HG02798 (cell line): ENCODE results near the gene CALML5.

Experiments used
- ATAC-seq: cut with Tn5 transposase; IDR thresholded peaks from one replicate; pipeline ENCODE4 v1.9.1; 2021; ENCODE audit warnings: mild to moderate bottlenecking; ENCODE audit not compliant: unreplicated experiment, poor library complexity

Gene CALML5

DNA sequence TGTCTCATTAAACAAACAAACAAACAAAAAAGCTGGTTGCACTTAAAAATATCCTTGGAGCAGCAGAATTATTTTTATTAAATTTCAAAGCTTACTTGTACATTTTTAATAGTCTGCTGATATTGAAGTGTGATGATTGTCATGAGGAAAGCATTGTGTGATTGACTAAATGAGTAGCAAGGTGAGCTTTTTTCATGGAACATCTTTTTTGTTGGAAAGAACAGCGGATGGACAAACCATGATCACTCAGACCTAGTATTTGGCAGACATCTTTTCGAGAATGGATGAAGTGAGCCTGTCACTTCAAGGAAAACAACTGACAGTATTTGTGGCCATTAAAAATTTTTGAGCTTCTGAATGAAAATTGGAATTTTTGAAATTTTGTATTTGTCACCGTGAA is 19.7 kb upstream of the CALML5 start:
- no peak for ATAC-seq

GRCh38 chr10:5518143-5518542 is 18.8 kb upstream of the CALML5 start:
- no peak for ATAC-seq

- no peak for ATAC-seq
Observed at GRCh38 chr10:5517546-5517945, 18.2 kb upstream of the CALML5 start.

DNA sequence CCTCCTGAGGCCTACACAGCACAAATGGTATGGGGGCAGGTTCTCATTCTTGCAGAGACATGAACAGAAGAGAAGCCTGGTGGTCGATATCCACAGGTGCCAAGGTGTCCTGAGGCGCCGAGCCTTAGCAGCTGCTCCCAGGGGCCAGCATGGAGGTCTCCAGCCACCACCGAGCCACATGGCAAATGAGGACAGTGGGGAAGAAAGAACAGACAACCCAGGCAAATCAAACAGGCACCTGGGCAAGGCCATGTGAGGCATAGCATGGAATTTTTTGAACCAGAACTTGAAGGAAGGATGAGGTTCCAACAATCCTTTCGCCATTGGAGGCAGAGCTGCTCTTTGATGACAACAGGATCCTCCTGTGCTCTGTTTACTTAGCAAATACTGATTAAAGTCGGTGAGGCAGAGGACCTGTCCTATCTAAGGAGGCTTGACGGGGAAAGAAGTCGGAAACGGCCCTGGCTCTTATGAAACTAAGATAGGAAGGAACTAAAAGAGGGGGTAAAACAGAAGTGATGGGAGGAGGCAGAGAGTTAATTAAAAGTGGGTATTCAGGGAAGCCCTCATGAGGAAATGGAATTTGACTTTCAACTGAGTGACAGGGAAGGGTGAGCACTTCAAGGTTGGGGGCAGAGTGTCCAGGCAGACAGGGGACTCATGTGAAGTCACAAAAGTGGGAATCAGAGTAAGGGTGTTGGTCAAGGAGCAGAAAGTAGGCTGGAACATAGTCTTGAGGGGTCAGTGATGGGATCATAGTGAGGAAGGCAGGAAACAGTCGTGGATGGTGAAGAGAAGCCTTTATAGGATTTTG is 16.8 kb upstream of the CALML5 start:
- ATAC-seq, result no peak

- ATAC-seq, result no peak
Observed at GRCh38 chr10:5514226-5514850, 15.0 kb upstream of the CALML5 start.

GRCh38 chr10:5512881-5513612 is 13.7 kb upstream of the CALML5 start:
- ATAC-seq, result no peak

DNA sequence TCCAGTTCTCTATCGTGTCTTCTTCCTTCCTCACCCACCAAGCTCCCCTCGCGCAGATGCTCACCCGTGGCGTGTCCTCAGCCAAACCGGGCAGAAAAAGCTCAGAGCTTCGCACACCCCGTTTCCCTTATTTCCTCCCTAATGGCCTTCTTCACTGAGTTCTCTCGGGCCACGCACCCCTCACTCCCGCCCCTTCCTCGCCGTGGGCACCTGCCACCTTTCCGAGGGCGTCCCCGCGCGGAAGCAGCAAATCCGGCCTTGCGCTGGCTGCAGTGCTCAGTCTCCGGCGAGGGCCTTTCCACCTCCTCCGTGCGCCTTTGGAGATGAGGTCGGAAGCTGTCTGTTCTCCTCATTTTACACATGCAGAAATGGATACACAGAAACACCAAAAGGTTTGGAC is 13.0 kb upstream of the CALML5 start:
- ATAC-seq, result no peak

- ATAC-seq, result no peak
Observed at GRCh38 chr10:5511885-5512280, 12.5 kb upstream of the CALML5 start.

GRCh38 chr10:5511231-5511884 is 12.0 kb upstream of the CALML5 start:
- ATAC-seq, result no peak

DNA sequence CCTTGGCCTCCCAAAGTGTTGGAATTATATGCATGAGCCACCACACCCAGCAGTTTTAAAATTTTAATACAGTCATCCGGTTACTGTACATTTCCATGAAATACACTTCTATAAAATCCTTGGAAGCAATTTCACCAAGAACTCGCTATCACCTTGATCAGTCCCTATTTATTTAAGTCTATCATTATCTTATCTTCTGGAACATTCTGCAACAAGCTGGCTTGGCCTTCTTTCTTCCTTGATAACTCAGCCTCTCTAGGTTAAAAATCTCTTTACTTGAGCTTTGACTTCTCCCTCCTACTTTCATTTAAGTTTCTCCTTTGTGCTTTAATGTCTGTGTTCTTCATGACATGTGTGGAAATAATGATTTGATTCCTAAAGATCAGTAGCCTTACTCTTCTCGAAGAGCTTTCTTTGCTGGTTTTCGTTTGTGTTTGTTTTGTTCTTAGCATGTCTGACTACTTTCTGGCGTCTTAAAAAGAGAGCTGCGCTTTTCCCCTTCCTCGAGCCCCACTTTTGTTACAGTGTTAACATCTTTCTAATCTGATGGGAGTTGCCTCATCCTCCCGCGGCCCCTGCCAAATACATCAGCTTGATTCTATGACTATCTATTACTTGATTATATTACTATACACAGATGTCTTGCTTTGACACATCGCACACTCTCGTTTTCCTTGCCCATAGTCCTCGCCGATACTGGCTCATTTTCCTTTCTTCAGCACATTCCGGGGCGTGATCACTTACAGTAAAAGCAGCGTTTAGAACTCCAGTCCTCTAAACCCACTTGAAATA is 11.1 kb upstream of the CALML5 start:
- ATAC-seq, result no peak

DNA sequence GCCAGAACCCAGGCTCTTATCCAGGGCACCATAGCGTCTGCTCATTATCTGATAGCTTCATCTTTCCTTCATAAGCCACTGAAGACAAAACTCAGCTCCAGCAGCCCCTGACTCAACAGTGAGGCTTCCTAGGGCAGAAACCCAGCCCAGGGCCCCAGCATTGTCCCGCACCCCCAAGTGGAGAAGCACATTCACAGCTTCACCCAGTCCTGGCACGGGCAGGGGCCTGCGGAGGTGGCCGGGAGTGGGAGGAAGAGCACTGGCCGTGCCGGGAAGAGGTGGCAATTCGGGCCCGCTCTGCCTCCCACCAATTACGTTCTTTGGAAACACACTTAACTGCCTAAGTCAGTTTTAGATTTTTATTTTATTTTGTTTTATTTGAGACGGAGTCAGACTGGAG is 10.3 kb upstream of the CALML5 start:
- no peak for ATAC-seq

- no peak for ATAC-seq
Observed at GRCh38 chr10:5509236-5509635, 9.9 kb upstream of the CALML5 start.

- no peak for ATAC-seq
Observed at GRCh38 chr10:5508786-5509185, 9.4 kb upstream of the CALML5 start.

DNA sequence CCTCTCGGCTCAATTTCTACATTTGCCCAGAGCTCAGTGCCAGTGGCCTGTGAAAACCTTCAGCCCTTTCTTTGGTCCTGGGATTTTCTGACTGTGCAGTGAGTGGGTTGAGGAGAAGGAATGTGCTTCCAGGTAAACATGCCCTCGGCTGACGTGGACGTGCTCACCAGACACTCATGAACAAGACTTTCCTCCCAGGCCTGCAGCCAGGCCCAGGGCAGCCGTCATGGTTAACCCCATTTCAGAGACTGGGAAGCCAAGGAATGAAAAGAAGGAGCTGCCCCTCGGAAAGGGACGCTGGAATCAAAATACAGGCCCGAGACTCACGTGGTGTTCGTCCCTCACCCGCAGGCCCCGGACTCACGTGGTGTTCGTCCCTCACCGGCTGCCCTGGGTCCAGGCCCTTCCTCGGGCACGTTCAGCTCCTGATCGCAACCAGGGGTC is 8.8 kb upstream of the CALML5 start:
- no peak for ATAC-seq

DNA sequence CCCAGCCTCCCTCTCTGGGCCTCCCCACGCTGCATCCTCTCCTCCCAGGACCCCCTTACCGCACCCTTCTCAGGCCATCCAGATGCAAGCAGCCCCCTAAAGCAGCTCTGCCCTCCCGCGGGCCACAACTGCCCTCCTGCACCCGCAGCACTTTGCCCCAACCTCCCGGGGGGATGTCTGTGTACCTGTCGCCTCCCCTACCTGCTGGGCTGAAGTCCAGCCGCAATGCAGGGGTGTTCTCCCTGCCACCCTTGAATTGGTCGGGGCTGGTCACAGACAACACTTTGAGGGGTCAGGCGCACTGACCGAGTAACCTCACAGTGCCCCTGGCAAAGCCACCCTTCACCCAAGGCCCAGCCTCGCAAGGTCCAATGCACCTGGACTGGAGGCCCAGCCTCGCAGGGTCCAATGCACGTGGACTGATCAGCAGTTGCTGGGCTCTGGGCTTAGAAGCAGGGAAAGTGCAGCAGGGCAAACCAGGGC is 8.3 kb upstream of the CALML5 start:
- no peak for ATAC-seq

GRCh38 chr10:5506751-5507648 is 7.6 kb upstream of the CALML5 start:
- ATAC-seq, result no peak

DNA sequence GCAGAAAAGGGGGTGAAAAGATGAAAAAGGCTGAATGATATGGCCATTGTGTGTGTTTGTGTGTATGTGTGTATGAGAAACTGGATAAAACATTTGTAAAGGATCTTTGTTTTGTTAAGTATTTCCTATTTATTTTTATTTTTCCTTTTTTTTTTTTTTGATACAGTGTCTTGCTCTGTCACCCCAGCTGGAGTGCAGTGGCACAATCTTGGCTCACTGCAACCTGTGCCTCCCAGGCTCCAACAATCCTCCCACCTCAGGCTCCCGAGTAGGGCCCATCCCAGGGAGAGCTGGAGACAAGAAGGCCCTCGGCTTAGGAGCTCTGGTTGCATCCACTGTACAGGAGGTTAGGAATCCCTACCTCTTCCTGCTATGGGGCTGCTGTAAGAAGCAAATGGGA is 6.9 kb upstream of the CALML5 start:
- no peak for ATAC-seq

- no peak for ATAC-seq
Observed at GRCh38 chr10:5504146-5505072, 5.0 kb upstream of the CALML5 start.
